GM18867 (cell line): ENCODE results near the gene FAM32A.
"Not testable (repeated sequence)": the region's sequence is repeated elsewhere in the genome, so short reads cannot be mapped to it uniquely, and the experiment has no call there.

Experiments
- ATAC-seq: cut with Tn5 transposase; IDR thresholded peaks from one replicate; pipeline ENCODE4 v1.9.1; 2021; ENCODE audit warnings: mild to moderate bottlenecking, moderate library complexity; ENCODE audit not compliant: unreplicated experiment

Gene FAM32A

DNA sequence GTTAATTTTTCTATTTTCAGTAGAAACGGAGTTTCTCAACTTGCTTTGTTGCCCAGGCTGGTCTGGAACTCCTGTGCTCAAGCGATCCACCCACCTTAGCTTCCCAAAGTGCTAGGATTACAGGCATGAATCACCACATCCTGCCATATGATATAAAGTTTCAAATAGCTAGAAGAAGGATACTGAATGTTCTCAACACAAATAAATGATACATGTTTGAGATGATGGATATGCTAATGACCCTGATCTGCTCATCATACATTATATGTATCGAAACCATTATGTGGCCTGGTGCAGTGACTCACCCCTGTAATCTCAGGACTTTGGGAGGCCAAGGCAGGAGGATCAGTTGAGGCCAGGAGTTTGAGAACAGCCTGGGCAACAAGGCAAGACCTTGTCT is 23.4 kb upstream of the FAM32A start:
- no peak for ATAC-seq

DNA sequence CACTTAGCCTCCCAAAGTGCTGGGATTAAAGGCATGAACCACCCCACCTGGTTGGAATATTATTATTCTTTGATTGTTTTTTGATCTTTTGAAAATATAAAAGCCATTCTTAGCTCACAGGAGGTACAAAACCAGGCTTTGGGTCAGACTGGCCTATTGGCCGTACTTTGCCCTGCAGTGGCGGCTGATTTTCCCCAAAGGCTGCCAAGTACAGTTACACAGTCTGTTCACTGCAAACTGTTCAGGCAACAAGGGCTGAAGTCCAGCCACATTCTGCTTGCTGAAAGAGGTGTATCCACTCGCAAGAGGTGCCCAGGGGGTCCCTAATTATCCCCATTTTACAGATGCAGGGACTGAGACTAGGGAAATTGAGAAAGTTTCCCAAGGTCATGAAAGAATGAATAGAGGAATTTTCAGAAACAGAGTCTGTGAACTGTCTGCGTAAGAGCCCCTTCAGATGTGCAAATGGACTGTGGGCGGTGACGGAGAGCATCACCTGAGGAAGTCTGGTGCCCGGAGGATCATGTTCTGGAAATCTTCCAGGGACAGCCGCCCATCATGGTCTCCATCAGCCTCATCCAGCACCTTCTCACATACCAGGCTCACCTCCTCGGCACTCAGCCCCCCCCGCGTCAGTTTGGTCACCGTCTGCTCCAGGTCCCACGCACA is 20.9 kb upstream of the FAM32A start:
- no peak for ATAC-seq

DNA sequence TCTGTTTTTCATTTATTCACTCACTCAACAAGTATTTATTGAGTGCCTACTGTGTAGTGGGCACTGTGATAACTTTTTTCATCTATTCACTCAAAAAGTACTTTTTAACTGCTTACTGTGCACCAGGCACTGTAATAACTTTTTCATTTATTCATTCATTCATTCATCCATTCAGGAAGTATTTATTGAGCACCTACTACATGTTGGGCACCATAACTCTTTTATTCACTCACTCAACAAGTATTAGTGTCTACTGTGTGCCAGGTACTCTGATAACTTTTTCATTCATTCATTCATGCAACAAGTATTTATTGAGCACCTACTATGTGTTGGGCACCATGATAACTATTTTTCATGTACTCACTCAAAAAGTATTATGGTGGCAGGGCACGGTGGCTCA is 18.8 kb upstream of the FAM32A start:
- no peak for ATAC-seq

GRCh38 chr19:16167055-16167454 is 18.2 kb upstream of the FAM32A start:
- no peak for ATAC-seq

GRCh38 chr19:16168465-16169081 is 16.6 kb upstream of the FAM32A start:
- ATAC-seq: no peak

- no peak for ATAC-seq
Measured at GRCh38 chr19:16170134-16170533, 15.1 kb upstream of the FAM32A start.

DNA sequence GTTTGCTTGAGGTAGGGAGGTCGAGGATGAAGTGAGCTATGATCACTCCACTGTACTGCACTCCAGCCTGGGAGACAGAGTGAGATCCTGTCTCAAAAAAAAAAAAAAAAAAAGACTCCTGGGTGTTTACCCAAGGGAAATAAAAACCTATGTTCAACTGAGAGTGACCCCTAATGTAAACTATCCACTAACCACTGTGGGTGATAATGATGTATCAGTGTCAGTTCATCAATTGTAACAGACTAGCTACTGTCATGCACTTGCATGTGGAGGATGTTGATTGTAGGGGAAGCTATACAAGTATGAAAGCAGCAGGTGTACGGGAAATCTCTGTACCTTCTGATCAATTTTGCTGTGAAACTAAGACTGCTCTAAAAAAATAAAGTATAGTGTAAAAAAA is 9.3 kb upstream of the FAM32A start:
- peak; percentile 43 for ATAC-seq

DNA sequence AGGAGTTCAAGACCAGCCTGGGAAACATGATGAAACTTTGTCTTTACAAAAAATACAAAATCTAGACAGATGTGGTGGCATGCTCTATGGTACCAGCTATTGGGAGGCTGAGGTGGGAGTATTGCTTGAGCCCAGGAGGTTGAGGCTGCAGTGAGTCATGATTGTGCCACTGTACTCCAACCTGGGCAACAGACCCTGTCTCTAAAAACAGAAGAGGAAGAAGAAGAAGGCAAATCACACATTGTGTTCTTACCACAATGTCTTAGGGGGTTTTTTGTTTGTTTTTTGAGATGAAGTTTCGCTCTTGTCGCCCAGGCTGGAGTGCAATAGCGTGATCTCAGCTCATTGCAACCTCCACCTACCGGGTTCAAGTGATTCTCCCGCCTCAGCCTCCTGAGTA is 6.3 kb upstream of the FAM32A start:
- ATAC-seq: not testable (repeated sequence)

GRCh38 chr19:16180611-16181010 is 4.6 kb upstream of the FAM32A start:
- ATAC-seq: no peak

- ATAC-seq: no peak
Measured at GRCh38 chr19:16184665-16185122, 516 bp upstream of the FAM32A start.

GRCh38 chr19:16185768-16186123 is 536 bp downstream of the FAM32A start:
- peak; percentile 21 for ATAC-seq

- ATAC-seq: no peak
Measured at GRCh38 chr19:16188521-16188920, 3.3 kb downstream of the FAM32A start.

DNA sequence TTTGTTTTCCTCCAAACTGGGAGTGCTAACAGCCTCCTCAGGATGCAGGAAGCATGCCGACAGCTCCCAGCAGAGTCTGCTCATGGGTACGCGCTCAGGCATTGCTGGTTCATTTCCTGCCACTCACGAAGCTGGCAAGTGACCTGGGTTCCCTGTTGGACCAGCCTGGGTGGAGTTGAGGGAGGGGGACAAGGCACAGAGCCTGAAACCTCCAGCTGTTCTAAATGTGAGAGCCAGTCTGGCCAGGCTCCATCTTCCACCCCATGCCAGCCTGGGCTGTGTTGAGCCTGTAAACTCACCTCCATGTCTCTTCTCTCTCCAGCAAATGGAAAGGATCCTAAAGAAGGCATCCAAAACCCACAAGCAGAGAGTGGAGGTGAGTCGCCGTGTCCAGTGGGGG is 5.0 kb downstream of the FAM32A start:
- ATAC-seq: no peak

DNA sequence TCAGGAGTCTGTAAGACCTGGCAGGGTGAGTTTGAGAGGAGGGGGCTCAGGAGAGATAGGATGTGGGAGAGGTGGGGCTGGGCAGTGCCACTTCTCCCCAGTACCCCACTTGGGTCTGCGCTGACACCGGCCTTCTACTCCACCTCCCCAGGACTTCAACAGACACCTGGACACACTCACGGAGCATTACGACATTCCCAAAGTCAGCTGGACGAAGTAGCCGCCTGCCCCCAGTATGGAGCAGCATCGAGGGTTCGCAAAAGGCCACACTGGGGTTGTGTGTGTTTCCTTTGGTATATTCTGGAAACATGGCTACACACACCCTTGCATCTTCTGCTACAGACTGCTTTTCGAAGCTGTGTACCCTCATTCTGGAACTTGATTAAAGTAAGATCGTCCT is 5.5 kb downstream of the FAM32A start:
- ATAC-seq: no peak

DNA sequence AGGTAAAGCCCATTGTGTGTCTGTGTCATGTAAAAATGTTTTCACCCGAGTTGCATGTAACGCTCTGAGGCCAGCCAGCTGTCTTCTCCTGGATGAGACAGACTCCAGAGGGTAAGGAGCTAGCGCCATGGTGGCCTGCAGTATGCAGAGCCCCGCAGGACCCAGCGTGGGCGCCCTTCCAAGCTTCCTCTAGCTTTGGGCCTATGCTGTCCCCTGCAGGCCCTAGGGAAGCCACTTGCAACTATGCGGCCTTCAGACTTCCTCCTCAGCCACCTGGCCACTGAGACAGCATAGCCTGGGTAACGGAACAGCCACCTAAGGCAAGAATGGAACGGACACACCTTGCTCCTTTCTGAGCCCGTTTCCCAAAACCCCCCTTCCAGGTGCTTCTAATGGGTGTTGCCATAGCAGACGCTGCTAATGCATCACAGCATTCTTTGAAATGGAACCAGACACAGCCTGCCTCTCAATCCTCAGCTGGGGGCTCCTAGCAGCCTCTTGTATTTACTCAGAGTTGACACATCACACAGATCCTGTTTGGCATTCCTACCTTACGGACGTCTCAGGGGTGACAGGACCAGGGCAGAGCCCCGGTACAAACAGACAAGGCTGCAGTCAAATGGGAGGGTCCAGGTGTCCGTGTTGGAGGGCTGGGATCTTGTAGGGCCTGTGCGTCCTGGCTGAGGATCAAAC is 6.2 kb downstream of the FAM32A start:
- no peak for ATAC-seq

GRCh38 chr19:16193466-16193865 is 8.3 kb downstream of the FAM32A start:
- no peak for ATAC-seq

- ATAC-seq: no peak
Measured at GRCh38 chr19:16197188-16197621, 12.0 kb downstream of the FAM32A start.

- ATAC-seq: peak; percentile 86
Measured at GRCh38 chr19:16197622-16198369, 12.6 kb downstream of the FAM32A start, which contains the start of gene AP1M1. Gene AP1M1, plus strand, starts transcription at chr19:16197911. Its CDS starts 116 bp downstream, at chr19:16198027.

- peak; percentile 4 for ATAC-seq
Measured at GRCh38 chr19:16198370-16198651, 13.1 kb downstream of the FAM32A start.

DNA sequence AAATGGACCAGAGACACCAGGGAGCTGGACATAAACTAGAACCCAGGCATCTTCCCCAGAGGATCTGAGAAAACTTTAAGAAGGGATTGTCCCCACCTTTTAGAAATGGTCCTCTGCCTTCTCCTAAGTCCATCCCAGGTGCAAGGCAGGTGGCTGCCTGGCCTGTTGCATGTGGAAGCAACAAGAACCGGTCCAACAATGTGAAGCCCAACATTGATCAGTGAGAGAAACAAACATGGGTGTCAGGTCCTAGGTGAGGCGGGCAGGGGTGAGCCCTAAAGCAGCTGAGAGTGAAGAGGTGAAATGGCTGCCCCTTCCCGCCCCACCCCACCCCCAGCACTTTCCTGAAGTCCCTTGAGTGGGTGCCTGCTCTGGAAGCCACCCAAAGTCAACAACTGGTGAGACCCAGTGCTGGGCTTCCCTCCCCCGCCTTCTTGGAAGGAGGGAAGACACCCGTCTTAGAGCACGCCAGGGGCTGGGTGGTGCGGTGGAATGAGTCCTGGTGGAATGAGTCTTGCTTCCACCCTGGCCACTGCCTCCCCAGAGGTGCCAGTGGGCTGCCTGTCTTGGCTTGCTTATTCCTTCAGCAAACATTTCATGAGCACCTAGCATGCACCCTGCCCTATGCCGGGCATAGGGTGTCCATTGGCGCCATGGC is 14.2 kb downstream of the FAM32A start:
- no peak for ATAC-seq
